GM21576 (cell line): ENCODE data around the gene SEPTIN14.
"Not testable (repeated sequence)": the region's sequence is repeated elsewhere in the genome, so short reads cannot be mapped to it uniquely, and the experiment has no call there.

Experiments used
- ATAC-seq: cut with Tn5 transposase; IDR thresholded peaks from one replicate; pipeline ENCODE4 v1.9.1; 2021; ENCODE audit warnings: mild to moderate bottlenecking, moderate library complexity; ENCODE audit not compliant: unreplicated experiment

The SEPTIN14 gene

DNA sequence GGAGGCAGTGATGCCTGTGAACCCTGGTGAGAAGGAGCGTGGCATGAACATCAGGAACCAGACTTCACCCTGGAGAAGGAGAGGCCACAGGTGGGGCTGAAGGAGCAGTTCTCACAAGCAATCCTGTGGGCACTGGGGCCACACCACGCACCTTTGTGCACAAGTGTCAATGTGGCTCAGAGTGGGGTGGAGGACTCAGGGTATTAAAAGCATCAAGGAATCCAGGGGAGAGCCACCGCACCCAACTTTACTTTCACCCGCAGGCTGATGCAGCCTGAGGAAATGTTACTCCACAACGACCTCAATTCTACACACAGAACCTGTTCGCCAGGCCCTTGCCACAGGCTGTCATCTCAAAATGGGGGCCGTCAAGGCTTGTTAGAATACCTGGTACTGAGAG lies 77.1 kb downstream of the SEPTIN14 start:
- not testable (repeated sequence) for ATAC-seq

DNA sequence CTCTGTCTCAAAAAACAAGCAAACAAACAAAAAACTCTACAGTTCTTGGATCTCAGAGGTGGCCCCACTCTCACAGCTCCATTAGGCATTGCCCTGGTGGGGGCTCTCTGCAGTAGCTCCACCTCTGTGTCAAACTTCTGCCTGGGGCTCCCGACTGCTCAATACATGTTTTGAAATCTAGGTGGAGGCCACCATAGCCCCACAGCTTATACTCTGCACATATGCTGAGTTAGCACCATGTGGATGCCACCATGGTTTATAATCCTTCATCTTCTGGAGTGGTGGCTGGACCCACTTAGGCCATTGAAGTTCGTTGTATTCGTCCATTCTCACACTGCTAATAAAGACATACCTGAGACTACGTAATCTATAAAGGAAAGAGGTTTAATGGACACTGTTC lies 78.4 kb downstream of the SEPTIN14 start:
- ATAC-seq: no peak

DNA sequence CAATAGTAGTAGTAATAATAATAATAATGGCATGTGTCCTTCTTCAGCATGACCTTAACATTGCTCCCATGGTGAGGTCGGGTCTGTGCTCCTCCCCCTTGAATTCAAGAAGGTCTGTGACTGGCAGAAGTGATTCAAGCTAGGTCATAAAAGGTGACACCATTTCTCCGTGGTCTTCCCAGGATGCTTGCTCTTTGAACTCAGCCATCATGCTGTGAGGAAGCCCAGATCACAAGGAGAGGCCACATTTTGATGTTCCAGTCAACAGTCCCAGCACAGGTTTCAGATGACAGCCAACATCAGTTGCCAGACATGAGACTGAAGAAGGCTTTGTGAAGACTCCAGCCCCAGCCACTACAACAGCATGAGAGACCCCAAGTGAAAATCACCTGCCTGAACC lies 83.9 kb downstream of the SEPTIN14 start:
- no peak for ATAC-seq

DNA sequence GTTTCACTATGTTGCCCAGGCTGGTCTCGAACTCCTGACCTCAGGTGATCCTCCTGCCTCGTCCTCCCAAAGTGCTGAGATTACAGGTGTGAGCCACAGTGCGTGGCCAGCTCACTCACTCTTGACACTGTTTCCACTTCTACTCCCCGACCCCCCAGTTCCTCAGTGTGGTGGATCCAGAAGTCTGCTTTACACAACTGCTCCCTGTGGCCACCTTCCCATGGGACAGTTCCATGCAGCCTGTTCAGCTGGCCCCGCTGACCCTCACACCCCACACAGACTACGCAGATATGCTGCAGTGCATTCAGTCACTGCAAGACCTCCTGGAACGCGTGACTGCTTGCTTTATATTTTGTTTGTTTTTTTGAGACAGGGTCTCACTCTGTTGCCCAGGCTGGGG lies 86.4 kb downstream of the SEPTIN14 start:
- ATAC-seq: no peak

DNA sequence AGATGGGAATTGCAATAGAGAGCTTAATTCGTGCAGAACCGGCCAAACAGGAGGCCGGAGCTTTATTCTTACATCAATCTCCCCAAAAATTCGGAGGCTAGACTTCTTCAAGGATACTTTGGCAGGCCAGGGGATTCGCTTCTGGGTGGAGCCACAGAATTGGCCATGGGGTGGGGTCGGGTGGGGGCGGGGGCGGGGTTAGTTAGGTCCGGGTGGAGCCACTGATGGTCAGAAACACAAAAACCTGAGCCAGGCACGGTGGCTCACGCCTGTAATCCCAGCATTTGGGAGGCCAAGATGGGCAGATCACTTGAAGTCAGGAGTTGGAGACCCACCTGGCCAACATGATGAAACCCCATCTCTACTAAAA lies 87.5 kb downstream of the SEPTIN14 start:
- no peak for ATAC-seq

DNA sequence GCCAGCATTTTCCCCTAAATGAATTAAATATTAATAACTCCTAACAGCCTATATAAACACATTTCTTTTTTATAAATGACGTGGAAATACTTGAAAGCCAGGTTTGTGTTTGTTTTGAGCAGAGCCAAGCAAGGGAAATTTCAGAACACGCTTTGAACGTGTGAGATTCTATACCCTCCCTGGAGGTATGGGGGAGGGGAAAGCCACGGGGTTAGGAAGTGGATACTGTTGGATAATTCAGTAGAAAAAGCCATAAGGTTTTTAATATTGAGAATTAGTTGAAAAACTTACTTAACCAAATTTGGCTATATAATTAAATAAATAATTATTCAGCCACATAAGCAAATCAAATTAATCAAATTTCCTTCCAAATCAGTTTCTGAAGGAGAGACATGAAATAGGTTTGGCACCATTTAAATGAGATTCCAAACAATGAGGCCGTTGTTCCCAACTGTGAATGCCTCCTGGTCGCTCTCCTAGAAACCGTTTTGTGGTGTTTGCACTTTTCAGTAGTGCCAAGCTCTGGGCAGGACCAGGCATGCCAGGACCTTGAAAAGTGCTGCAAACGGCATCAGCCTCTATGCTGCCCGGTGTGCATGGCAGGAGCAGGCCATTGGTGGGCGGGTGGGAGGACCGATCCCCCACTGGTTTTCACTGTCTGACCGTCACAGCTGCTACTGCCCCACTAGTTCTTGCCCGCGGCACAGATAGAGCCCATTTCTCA lies 88.1 kb downstream of the SEPTIN14 start:
- no peak for ATAC-seq

DNA sequence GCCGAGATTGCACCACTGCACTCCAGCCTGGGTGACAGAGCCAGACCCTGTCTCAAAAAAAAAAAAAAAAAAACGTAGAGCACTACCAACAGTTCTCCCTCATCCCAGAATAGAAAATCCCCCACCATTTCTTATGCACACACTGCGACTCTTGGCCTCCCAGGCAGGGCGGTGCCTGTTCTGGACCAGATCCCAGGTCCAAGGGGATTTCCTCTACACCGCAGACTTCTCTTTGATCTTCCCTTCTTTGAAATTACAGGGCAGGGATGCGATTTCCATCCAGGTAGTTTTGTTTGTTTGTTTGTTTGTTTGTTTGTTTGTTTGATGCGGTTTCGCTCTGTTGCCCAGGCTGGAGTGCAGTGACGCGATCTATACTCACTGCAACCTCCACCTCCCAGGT lies 91.8 kb downstream of the SEPTIN14 start:
- ATAC-seq: no peak

DNA sequence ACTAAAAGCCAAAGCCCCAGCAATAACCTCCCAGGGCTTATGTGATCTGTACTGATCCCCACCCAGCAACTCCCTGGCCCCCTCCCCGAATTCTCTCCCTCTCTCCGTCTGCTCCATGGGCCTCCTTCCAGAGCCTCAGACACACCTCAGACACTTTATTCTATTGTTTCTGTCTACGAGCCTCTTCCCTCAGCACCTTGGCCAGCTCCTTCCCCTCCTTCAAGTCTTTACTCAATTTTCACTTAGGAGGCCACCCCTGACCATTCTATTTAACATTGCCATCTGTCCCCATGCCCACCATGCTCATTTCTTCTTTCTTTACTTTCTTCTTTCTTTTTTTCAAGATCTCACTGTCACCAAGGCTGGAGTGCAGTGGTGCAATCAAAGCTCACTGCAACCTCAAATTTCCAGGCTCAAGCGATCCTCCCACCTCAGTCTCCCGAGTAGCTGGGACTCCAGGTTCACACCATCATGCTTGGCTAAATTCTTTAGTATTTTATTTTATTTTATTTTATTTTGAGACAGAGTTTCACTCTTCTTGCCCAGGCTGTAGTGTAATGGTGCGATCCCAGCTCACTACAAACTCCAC lies 109.2 kb downstream of the SEPTIN14 start:
- ATAC-seq: not testable (repeated sequence)

DNA sequence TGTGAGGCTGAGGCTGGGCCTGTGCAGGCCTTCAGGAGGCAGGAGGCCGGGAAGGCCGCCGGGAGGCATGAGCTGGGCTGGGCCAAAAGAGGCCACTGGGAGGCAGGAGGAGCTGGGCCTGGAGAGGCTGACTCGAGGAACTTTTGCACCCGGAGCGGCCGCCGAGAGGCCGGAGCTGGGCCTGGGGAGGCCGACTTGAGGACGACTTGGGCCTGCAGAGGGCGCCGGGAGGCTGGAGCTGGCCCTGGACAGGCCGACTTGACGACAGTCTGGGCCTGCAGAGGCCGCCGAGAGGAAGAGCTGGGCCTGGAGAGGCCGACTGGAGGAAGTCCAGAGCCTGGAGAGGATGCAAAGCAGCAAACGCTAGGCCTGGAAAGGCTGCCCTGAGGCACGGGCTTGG lies 117.8 kb downstream of the SEPTIN14 start:
- ATAC-seq: not testable (repeated sequence)
